ENCODE results near the gene SYNPO.
A peak's percentile ranks its signal among the peaks of the same experiment; 100 is the strongest.

Gene SYNPO

GRCh38 chr5:150624334-150625163, 15.9 kb upstream of the SYNPO start:
- H3K4me3 ChIP-seq (ENCODE audit: low read length), result 0 out of 2 replicates have a peak overlapping the region, but pooled peaks have one; percentile 15
- H3K36me3 ChIP-seq (ENCODE audit: control insufficient read depth, low read length), result no peaks in the 10 kb centered on the region
- H3K27ac ChIP-seq (ENCODE audit: low read depth, low read length), result no peak overlapping the region
- no peaks in the 10 kb centered on the region for H3K79me2 ChIP-seq (ENCODE audit: control insufficient read depth, low read length)
- peaks cover 36% of the 10 kb centered on the region for H3K27me3 ChIP-seq (ENCODE audit: control insufficient read depth, low read length)
- TF ChIP-seq EZH2phosphoT487 (IDR thresholded peaks at IDR 0.05; ENCODE audit: borderline replicate concordance, low read length), result no peak
- TF ChIP-seq, protein P1, sequence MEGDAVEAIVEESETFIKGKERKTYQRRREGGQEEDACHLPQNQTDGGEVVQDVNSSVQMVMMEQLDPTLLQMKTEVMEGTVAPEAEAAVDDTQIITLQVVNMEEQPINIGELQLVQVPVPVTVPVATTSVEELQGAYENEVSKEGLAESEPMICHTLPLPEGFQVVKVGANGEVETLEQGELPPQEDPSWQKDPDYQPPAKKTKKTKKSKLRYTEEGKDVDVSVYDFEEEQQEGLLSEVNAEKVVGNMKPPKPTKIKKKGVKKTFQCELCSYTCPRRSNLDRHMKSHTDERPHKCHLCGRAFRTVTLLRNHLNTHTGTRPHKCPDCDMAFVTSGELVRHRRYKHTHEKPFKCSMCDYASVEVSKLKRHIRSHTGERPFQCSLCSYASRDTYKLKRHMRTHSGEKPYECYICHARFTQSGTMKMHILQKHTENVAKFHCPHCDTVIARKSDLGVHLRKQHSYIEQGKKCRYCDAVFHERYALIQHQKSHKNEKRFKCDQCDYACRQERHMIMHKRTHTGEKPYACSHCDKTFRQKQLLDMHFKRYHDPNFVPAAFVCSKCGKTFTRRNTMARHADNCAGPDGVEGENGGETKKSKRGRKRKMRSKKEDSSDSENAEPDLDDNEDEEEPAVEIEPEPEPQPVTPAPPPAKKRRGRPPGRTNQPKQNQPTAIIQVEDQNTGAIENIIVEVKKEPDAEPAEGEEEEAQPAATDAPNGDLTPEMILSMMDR (IDR thresholded peaks at IDR 0.05; ENCODE audit: low read depth, low read length, poor library complexity, severe bottlenecking), result no peak
- H4K20me1 ChIP-seq (ENCODE audit: control insufficient read depth, insufficient read depth, low read depth, low read length), result no peaks in the 10 kb centered on the region
- no peaks in the 10 kb centered on the region for H3F3A ChIP-seq (ENCODE audit: control insufficient read depth, insufficient read depth)
- no peaks in the 10 kb centered on the region for H3K9me3 ChIP-seq (ENCODE audit: control insufficient read depth, insufficient read depth, low read length)
- no peaks in the 10 kb centered on the region for H3K9me2 ChIP-seq (replicated peaks; ENCODE audit: control insufficient read depth, low read length)
- H3K4me1 ChIP-seq (ENCODE audit: control insufficient read depth, low read length), result peaks cover 16% of the 10 kb centered on the region
- peak overlapping the region; percentile 35; the same call in 1 of the 2 replicates for H3K4me2 ChIP-seq (ENCODE audit: low read length)

- H3K27ac ChIP-seq (ENCODE audit: low read depth, low read length), result no peak overlapping the region
- no peaks in the 10 kb centered on the region for H3K36me3 ChIP-seq (ENCODE audit: control insufficient read depth, low read length)
- H3K4me2 ChIP-seq (ENCODE audit: low read length), result peak overlapping the region; percentile 35; the same call in 1 of the 2 replicates
- H3K27me3 ChIP-seq (ENCODE audit: control insufficient read depth, low read length), result peaks cover 36% of the 10 kb centered on the region
- TF ChIP-seq EZH2phosphoT487 (IDR thresholded peaks at IDR 0.05; ENCODE audit: borderline replicate concordance, low read length), result no peak
- TF ChIP-seq, protein P1 (IDR thresholded peaks at IDR 0.05; ENCODE audit: low read depth, low read length, poor library complexity, severe bottlenecking), result no peak
- H3K9me3 ChIP-seq (ENCODE audit: control insufficient read depth, insufficient read depth, low read length), result no peaks in the 10 kb centered on the region
- no peaks in the 10 kb centered on the region for H3K9me2 ChIP-seq (replicated peaks; ENCODE audit: control insufficient read depth, low read length)
- H3K4me3 ChIP-seq (ENCODE audit: low read length), result 0 out of 2 replicates have a peak overlapping the region, but pooled peaks have one; percentile 15
- no peaks in the 10 kb centered on the region for H3K79me2 ChIP-seq (ENCODE audit: control insufficient read depth, low read length)
- H3K4me1 ChIP-seq (ENCODE audit: control insufficient read depth, low read length), result peaks cover 16% of the 10 kb centered on the region
- H4K20me1 ChIP-seq (ENCODE audit: control insufficient read depth, insufficient read depth, low read depth, low read length), result no peaks in the 10 kb centered on the region
- H3F3A ChIP-seq (ENCODE audit: control insufficient read depth, insufficient read depth), result no peaks in the 10 kb centered on the region
Measured at GRCh38 chr5:150625164-150625535, 15.3 kb upstream of the SYNPO start.

GRCh38 chr5:150625831-150626746, 14.4 kb upstream of the SYNPO start:
- H3K4me1 ChIP-seq (ENCODE audit: control insufficient read depth, low read length), result peaks cover 16% of the 10 kb centered on the region
- H3K9me3 ChIP-seq (ENCODE audit: control insufficient read depth, insufficient read depth, low read length), result no peaks in the 10 kb centered on the region
- no peaks in the 10 kb centered on the region for H3K79me2 ChIP-seq (ENCODE audit: control insufficient read depth, low read length)
- H3K4me2 ChIP-seq (ENCODE audit: low read length), result peak overlapping the region; percentile 1; the same call in 1 of the 2 replicates
- no peak overlapping the region for H3K4me3 ChIP-seq (ENCODE audit: low read length)
- no peak overlapping the region for H3K27ac ChIP-seq (ENCODE audit: low read depth, low read length)
- no peaks in the 10 kb centered on the region for H3K36me3 ChIP-seq (ENCODE audit: control insufficient read depth, low read length)
- no peak for TF ChIP-seq EZH2phosphoT487 (IDR thresholded peaks at IDR 0.05; ENCODE audit: borderline replicate concordance, low read length)
- TF ChIP-seq, protein P1 (IDR thresholded peaks at IDR 0.05; ENCODE audit: low read depth, low read length, poor library complexity, severe bottlenecking), result no peak
- no peaks in the 10 kb centered on the region for H3F3A ChIP-seq (ENCODE audit: control insufficient read depth, insufficient read depth)
- H3K27me3 ChIP-seq (ENCODE audit: control insufficient read depth, low read length), result peaks cover 36% of the 10 kb centered on the region
- H4K20me1 ChIP-seq (ENCODE audit: control insufficient read depth, insufficient read depth, low read depth, low read length), result no peaks in the 10 kb centered on the region
- H3K9me2 ChIP-seq (replicated peaks; ENCODE audit: control insufficient read depth, low read length), result no peaks in the 10 kb centered on the region

Data from DOHH2 (cell line).